ENCODE measurements around the gene CD46. TPM values are rescaled to one million over a fixed set of nuclear protein-coding genes. Genes with fewer than 3 reads are reported as not detected.
A peak's percentile ranks its signal among the peaks of the same experiment; 100 is the strongest.

CD46 gene
- total and polyA plus RNA-seq, 10 of the 15 experiments (the other 5 are each of a cell fraction or from before 2014, with no cell fraction given), result 61.1 to 198 (median 81.4) TPM

DNA sequence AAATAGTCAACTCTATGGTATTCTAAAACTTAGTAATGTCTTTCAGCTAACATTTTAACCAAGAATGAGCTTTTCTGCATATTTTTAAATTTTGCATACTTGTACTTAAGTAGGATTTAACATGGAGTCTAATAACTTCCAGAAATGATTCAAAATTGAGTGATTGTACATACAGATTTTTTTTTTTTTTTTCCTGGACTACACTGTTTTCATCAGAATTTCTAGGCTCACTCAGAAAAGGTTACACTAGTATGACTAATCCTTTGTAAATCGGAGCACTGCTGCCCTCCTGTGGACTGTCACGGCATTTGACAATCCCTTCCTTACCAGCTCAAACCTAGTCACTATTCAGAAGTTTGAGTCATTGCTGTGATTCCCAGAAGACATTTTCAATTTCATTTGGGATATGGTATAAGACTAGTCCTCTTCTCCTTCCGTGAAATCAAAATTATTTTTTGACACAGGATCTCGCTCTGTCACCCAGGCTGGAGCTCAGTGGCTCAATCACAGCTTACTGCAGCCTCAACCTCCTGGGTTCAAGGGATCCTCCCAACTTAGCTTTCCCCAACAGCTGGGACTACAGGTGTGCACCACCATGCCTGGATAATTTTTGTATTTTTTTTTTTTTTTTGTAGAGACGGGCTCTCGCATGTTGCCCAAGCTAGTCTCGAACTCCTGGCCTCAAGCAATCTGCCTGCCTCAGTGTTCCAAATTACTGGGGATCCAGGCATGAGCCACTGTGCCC, 45.5 kb downstream of the CD46 start:
- peak; percentile 27; the same call in 1 of the 2 replicates for TF ChIP-seq ZNF384 (IDR thresholded peaks at IDR 0.05; ENCODE audit: borderline replicate concordance, low read depth, low read length)
- TF ChIP-seq SMC3 (IDR thresholded peaks at IDR 0.05; ENCODE audit: borderline replicate concordance, low read length), result peak; percentile 63; the same call in 1 of the 2 replicates
- peak; percentile 36; the same call in 1 of the 2 replicates for TF ChIP-seq JUNB (IDR thresholded peaks at IDR 0.05)
- TF ChIP-seq, protein P1, sequence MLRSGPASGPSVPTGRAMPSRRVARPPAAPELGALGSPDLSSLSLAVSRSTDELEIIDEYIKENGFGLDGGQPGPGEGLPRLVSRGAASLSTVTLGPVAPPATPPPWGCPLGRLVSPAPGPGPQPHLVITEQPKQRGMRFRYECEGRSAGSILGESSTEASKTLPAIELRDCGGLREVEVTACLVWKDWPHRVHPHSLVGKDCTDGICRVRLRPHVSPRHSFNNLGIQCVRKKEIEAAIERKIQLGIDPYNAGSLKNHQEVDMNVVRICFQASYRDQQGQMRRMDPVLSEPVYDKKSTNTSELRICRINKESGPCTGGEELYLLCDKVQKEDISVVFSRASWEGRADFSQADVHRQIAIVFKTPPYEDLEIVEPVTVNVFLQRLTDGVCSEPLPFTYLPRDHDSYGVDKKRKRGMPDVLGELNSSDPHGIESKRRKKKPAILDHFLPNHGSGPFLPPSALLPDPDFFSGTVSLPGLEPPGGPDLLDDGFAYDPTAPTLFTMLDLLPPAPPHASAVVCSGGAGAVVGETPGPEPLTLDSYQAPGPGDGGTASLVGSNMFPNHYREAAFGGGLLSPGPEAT (IDR thresholded peaks at IDR 0.05; ENCODE audit: low read depth), result 0 out of 2 replicates have a peak, but pooled peaks have one; percentile 26
- 0 out of 2 replicates have a peak, but pooled peaks have one; percentile 32 for TF ChIP-seq POLR2AphosphoS2 (IDR thresholded peaks at IDR 0.05; ENCODE audit: low read depth, low read length)
- no peak for TF ChIP-seq TCF7 (IDR thresholded peaks at IDR 0.05; ENCODE audit: borderline replicate concordance)
- TF ChIP-seq IKZF1 (conservative IDR thresholded peaks at IDR 0.05), result no peak
- TF ChIP-seq, protein P2, sequence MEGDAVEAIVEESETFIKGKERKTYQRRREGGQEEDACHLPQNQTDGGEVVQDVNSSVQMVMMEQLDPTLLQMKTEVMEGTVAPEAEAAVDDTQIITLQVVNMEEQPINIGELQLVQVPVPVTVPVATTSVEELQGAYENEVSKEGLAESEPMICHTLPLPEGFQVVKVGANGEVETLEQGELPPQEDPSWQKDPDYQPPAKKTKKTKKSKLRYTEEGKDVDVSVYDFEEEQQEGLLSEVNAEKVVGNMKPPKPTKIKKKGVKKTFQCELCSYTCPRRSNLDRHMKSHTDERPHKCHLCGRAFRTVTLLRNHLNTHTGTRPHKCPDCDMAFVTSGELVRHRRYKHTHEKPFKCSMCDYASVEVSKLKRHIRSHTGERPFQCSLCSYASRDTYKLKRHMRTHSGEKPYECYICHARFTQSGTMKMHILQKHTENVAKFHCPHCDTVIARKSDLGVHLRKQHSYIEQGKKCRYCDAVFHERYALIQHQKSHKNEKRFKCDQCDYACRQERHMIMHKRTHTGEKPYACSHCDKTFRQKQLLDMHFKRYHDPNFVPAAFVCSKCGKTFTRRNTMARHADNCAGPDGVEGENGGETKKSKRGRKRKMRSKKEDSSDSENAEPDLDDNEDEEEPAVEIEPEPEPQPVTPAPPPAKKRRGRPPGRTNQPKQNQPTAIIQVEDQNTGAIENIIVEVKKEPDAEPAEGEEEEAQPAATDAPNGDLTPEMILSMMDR (IDR thresholded peaks at IDR 0.05 in 2 of 3, conservative IDR thresholded peaks at IDR 0.05 in 1 of 3; ENCODE audit: control insufficient read depth in 2 of 3, extremely low read depth in 1 of 3, insufficient read depth in 1 of 3, low read depth in 3 of 3, low read length in 3 of 3), result peak; percentile 78 to 83 (median 80)
- TF ChIP-seq RAD21 (IDR thresholded peaks at IDR 0.05; ENCODE audit: insufficient read depth, low read depth, low read length), result peak; percentile 71
- TF ChIP-seq PML (IDR thresholded peaks at IDR 0.05; ENCODE audit: low read length), result 0 out of 2 replicates have a peak, but pooled peaks have one; percentile 18
- no peak overlapping the region for H3K27ac ChIP-seq (ENCODE audit: control insufficient read depth, insufficient read depth)
- in situ Hi-C loops (cut with MboI), result no loop called here
- no peak overlapping the region for H2AFZ ChIP-seq (ENCODE audit: control insufficient read depth, low read depth, low read length)
- no peak overlapping the region for H3K4me2 ChIP-seq (ENCODE audit: control insufficient read depth, insufficient read depth)
- intact Hi-C loops (cut with micrococcal nuclease; ENCODE audit: unreplicated experiment), result loop anchor here (2.0 to 10.0 kb wide), 3 partner anchors 85 to 223 kb away; no protein-coding TSS in a partner anchor
- peak; percentile 38 for DNase-seq (ENCODE audit: low read depth, low spot score)
- CTCF ChIA-PET, result interaction anchor here (0.6 to 5.0 kb wide), 61 partner anchors 7 to 948 kb away, joined by 3 to 51 read pairs (median 5); partner anchors contain the start of gene CD46
- H4K20me1 ChIP-seq (ENCODE audit: control insufficient read depth, insufficient read depth), result no peaks in the 10 kb centered on the region
- POLR2A ChIA-PET, result interaction anchor here (0.8 to 2.1 kb wide), 7 partner anchors 13 to 77 kb away, joined by 4 to 8 read pairs (median 5); no protein-coding TSS in a partner anchor
- WGBS (ENCODE audit: insufficient coverage, insufficient replicate concordance, low lambda C conversion rate, missing lambda C conversion rate), result 41% methylated on average over 7 of the region's 7 CpGs
- SMC1A ChIA-PET (ENCODE audit: uncharacterized antibody, unreplicated experiment), result interaction anchor here (0.6 to 4.7 kb wide), 38 partner anchors 11 to 218 kb away, joined by 3 to 25 read pairs (median 5); partner anchors contain the start of gene CD46
- H3K4me3 ChIP-seq, result no peak overlapping the region
- H3K36me3 ChIP-seq (ENCODE audit: control insufficient read depth in 2 of 2, insufficient read depth in 2 of 2, low read length in 1 of 2), result peaks cover 3 to 10% of the 10 kb centered on the region in 2 experiments; a peak in 3 of 4 replicates
- no peak overlapping the region for H3K9ac ChIP-seq (ENCODE audit: control insufficient read depth, insufficient read depth, low read length)
- H3K9me3 ChIP-seq (replicated peaks; ENCODE audit: control insufficient read depth, insufficient read depth, low read length), result no peaks in the 10 kb centered on the region
- ATAC-seq, result peak; percentile 84
- H3K27me3 ChIP-seq (replicated peaks in 1 of 2; ENCODE audit: control insufficient read depth in 2 of 2, insufficient read depth in 2 of 2, low read length in 1 of 2), result no peaks in the 10 kb centered on the region
- FAIRE-seq, result peak; percentile 99
- H3K4me1 ChIP-seq (ENCODE audit: control insufficient read depth, insufficient read depth, low read length), result peaks cover 15% of the 10 kb centered on the region
- no peaks in the 10 kb centered on the region for H3K79me2 ChIP-seq (ENCODE audit: control insufficient read depth, insufficient read depth, low read length)
- BruUV-seq (replicated peaks), result no TSS peak
- RAD21 ChIA-PET (ENCODE audit: unreplicated experiment), result interaction anchor here (0.6 to 3.2 kb wide), 32 partner anchors 10 to 532 kb away, joined by 3 to 15 read pairs (median 5); no protein-coding TSS in a partner anchor
